GM12891 (cell line): ENCODE data around the gene COL18A1.

ENCODE experiments used
- DNase-seq: peaks from one replicate; pipeline ENCODE4 v3.0.0; 2011; ENCODE audit warnings: low spot score; ENCODE audit not compliant: insufficient read length
- FAIRE-seq: peaks from 2 replicates; lab custom pipeline; 2011; peaks lifted over from hg19 to GRCh38; lab: Jason Lieb, UNC
- PAX5 ChIP-seq: IDR thresholded peaks from 2 replicates; pipeline ENCODE4 v1.6.1; 2011; ENCODE audit warnings: low read length, moderate library complexity, mild to moderate bottlenecking; ENCODE audit not compliant: insufficient read depth, severe bottlenecking
- POLR2A ChIP-seq: IDR thresholded peaks from 2 replicates; pipeline ENCODE4 v1.6.1; 2011; ENCODE audit warnings: low read depth, low read length, control low read depth
- POLR2AphosphoS5 ChIP-seq: IDR thresholded peaks from 2 replicates; pipeline ENCODE4 v1.6.1; 2011; ENCODE audit warnings: low read depth, low read length, control low read depth
- POU2F2 ChIP-seq: IDR thresholded peaks from 2 replicates; pipeline ENCODE4 v1.6.1; 2011; ENCODE audit warnings: low read depth, mild to moderate bottlenecking, control low read depth, low read length, moderate library complexity
- SPI1 ChIP-seq: IDR thresholded peaks from 2 replicates; pipeline ENCODE4 v1.6.1; 2011; ENCODE audit warnings: low read depth, low read length, control low read depth
- TAF1 ChIP-seq: IDR thresholded peaks from 2 replicates; pipeline ENCODE4 v1.6.1; 2011; ENCODE audit warnings: low read depth, low read length, control low read depth

COL18A1 gene

GRCh38 chr21:45517249-45518065 lies 112.5 kb downstream of the COL18A1 start:
- FAIRE-seq, result no peak
- TF ChIP-seq PAX5, result no peak
- DNase-seq, result no peak

- no peak for DNase-seq
- FAIRE-seq, result no peak
- TF ChIP-seq SPI1, result no peak
- no peak for TF ChIP-seq TAF1
- no peak for TF ChIP-seq PAX5
- no peak for TF ChIP-seq POU2F2
Observed at GRCh38 chr21:45518742-45519141, 113.8 kb downstream of the COL18A1 start.

- no peak for TF ChIP-seq PAX5
- TF ChIP-seq TAF1, result no peak
- TF ChIP-seq SPI1, result no peak
- no peak for TF ChIP-seq POLR2A
- no peak for TF ChIP-seq POLR2AphosphoS5
- TF ChIP-seq POU2F2, result no peak
- DNase-seq, result no peak
- FAIRE-seq, result no peak
Observed at GRCh38 chr21:45519182-45519581, 114.2 kb downstream of the COL18A1 start.

GRCh38 chr21:45521241-45521640 lies 116.3 kb downstream of the COL18A1 start:
- FAIRE-seq (no peak), DNase-seq (no peak)
- TF ChIP-seq POLR2A (no peak), TAF1 (no peak), SPI1 (no peak), PAX5 (no peak), POLR2AphosphoS5 (no peak), POU2F2 (no peak)

GRCh38 chr21:45522381-45522780 lies 117.4 kb downstream of the COL18A1 start:
- no peak for FAIRE-seq
- no peak for DNase-seq
- TF ChIP-seq PAX5, result no peak
- TF ChIP-seq POU2F2, result no peak
- no peak for TF ChIP-seq POLR2A

- TF ChIP-seq POU2F2, result no peak
- no peak for DNase-seq
- no peak for FAIRE-seq
Observed at GRCh38 chr21:45522986-45523385, 118.0 kb downstream of the COL18A1 start.

- TF ChIP-seq POLR2AphosphoS5 (no peak), PAX5 (no peak), POU2F2 (no peak), SPI1 (no peak), POLR2A (no peak), TAF1 (no peak)
- DNase-seq (no peak), FAIRE-seq (no peak)
Observed at GRCh38 chr21:45523411-45524101, 118.6 kb downstream of the COL18A1 start.

GRCh38 chr21:45524756-45525152 lies 119.8 kb downstream of the COL18A1 start:
- no peak for FAIRE-seq
- no peak for DNase-seq
- TF ChIP-seq TAF1, result no peak
- TF ChIP-seq POU2F2, result no peak
- no peak for TF ChIP-seq PAX5
- TF ChIP-seq POLR2AphosphoS5, result no peak
- TF ChIP-seq POLR2A, result no peak
- no peak for TF ChIP-seq SPI1

GRCh38 chr21:45525153-45525909 lies 120.4 kb downstream of the COL18A1 start:
- TF ChIP-seq POLR2AphosphoS5, result no peak
- no peak for TF ChIP-seq POU2F2
- no peak for TF ChIP-seq SPI1
- no peak for TF ChIP-seq POLR2A
- no peak for TF ChIP-seq PAX5
- TF ChIP-seq TAF1, result no peak
- no peak for FAIRE-seq
- DNase-seq, result no peak
